ENCODE results near the gene TMCC1. TPM values are rescaled to one million over a fixed set of nuclear protein-coding genes. Genes with fewer than 3 reads are reported as not detected.

TMCC1 gene
- total and polyA plus RNA-seq, 10 of the 15 experiments (the other 5 are each of a cell fraction or from before 2014, with no cell fraction given) = 2.3 to 21.1 (median 8.4) TPM

- H3K4me2 ChIP-seq (ENCODE audit: control insufficient read depth, insufficient read depth) = no peak overlapping the region
- H3K27me3 ChIP-seq (replicated peaks in 1 of 2; ENCODE audit: control insufficient read depth in 2 of 2, insufficient read depth in 2 of 2, low read length in 1 of 2) = no peaks in the 10 kb centered on the region
- TF ChIP-seq TARDBP (IDR thresholded peaks at IDR 0.05; ENCODE audit: borderline replicate concordance) = no peak
- no peak for TF ChIP-seq HSF1 (IDR thresholded peaks at IDR 0.05; ENCODE audit: low read depth, low read length)
- no peak for TF ChIP-seq EP300 (IDR thresholded peaks at IDR 0.05; ENCODE audit: borderline replicate concordance in 1 of 2, control insufficient read depth in 1 of 2, low read depth in 2 of 2, low read length in 2 of 2)
- TF ChIP-seq SP1 (IDR thresholded peaks at IDR 0.05; ENCODE audit: low read depth, low read length) = no peak
- no peak for TF ChIP-seq KDM1A (IDR thresholded peaks at IDR 0.05; ENCODE audit: borderline replicate concordance)
- no peak for TF ChIP-seq HDGF (IDR thresholded peaks at IDR 0.05)
- H3K9ac ChIP-seq (ENCODE audit: control insufficient read depth, insufficient read depth, low read length) = no peak overlapping the region
- POLR2A ChIA-PET = interaction anchor here (0.6 kb wide), 1 partner anchor 147 kb away, joined by 7 read pairs; no protein-coding TSS in a partner anchor
- no peaks in the 10 kb centered on the region; a peak in 1 of 4 replicates for H3K36me3 ChIP-seq (ENCODE audit: control insufficient read depth in 2 of 2, insufficient read depth in 2 of 2, low read length in 1 of 2)
- in situ Hi-C loops (cut with MboI) = no loop called here
- SMC1A ChIA-PET (ENCODE audit: uncharacterized antibody, unreplicated experiment) = interaction anchor here (0.7 to 1.0 kb wide), 2 partner anchors 9 to 94 kb away, joined by 3 read pairs; no protein-coding TSS in a partner anchor
- H4K20me1 ChIP-seq (ENCODE audit: control insufficient read depth, insufficient read depth) = no peaks in the 10 kb centered on the region
- ATAC-seq = no peak
- peaks cover 2% of the 10 kb centered on the region; the same call in 2 of the 3 replicates for H3K9me3 ChIP-seq (replicated peaks; ENCODE audit: control insufficient read depth, insufficient read depth, low read length)
- FAIRE-seq = no peak
- intact Hi-C loops (cut with micrococcal nuclease; ENCODE audit: unreplicated experiment) = no loop called here
- no peak overlapping the region for H2AFZ ChIP-seq (ENCODE audit: control insufficient read depth, low read depth, low read length)
- CTCF ChIA-PET = interaction anchor here (0.6 kb wide), 2 partner anchors 50 to 110 kb away, joined by 3 to 4 read pairs; no protein-coding TSS in a partner anchor
- H3K79me2 ChIP-seq (ENCODE audit: control insufficient read depth, insufficient read depth, low read length) = no peaks in the 10 kb centered on the region
- H3K4me3 ChIP-seq = no peak overlapping the region
- no TSS peak for BruUV-seq (replicated peaks)
- 87% methylated on average over 1 of the region's 1 CpG for WGBS (ENCODE audit: insufficient coverage, insufficient replicate concordance, low lambda C conversion rate, missing lambda C conversion rate)
- no peak overlapping the region for H3K27ac ChIP-seq (ENCODE audit: control insufficient read depth, insufficient read depth)
- RAD21 ChIA-PET (ENCODE audit: unreplicated experiment) = no interaction called here
- no peak for DNase-seq (ENCODE audit: low read depth, low spot score)
- no peaks in the 10 kb centered on the region for H3K4me1 ChIP-seq (ENCODE audit: control insufficient read depth, insufficient read depth, low read length)
Observed at GRCh38 chr3:129699612-129700011, 193.9 kb downstream of the TMCC1 start.

Measured in GM12878 (cell line).